T1000 (cell line): ENCODE measurements around the gene TOR4A.

Experiments
- DNase-seq: peaks from one replicate; lab custom pipeline; 2025; ENCODE audit warnings: mixed read lengths; lab: John Stamatoyannopoulos, UW

TOR4A gene

DNA sequence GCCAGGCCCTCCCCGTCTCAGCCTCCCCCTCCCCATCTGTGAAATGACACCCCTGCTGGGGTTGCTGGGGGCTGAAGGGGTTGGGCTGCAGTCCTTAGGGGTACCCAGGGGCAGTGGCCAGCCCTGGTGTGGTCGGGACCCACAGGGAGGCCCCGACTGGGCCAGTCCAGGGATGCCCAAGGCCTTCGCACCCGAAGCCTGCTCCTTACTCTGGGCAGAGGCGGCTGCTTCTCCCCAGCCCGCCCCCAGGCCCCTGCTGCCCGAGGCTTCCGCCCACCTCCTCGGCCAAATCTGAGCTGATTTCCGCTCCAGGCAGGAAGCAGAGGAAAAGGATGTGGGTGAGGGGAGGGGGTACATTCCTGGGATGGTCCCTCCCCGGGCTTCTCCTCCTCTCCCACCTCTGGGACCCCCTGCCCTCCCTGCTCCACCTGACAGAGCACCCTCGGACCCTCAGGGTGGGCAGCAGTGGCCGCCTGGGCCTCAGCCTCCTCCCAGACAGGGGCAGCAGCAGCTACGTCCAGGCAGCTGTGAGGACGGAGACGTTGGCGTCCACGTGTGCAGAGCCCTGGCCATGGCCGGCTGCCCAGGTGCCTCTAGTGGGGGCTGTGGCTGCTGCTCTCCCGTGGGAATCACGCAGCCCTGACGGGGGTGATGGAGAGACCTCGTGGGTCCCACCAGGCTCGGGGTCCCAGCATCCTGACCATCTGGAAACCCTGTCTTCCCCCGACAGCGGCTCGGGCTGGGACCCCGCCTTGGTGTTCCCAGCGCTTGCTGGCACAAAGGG lies 28.7 kb downstream of the TOR4A start:
- no peak for DNase-seq

DNA sequence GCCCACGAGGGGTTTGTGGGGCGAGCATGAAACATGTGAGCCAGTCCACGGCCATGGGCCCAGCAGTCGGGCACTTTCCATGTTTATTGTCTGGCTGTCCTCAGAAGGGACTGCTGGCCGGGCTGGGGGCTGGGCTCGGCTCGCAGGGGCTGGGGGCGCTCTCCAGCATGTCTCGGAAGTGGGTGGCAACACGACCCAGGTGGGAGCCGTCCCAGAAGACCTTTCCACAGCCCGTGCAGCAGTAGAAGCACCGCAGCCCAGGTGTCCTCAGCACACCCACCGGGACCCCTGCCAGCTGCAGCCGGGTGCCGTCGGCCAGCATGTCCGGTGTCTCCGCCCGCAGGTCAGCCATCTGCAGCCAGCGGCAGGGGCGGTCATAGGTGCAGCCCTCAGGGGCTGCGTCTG lies 29.3 kb downstream of the TOR4A start:
- no peak for DNase-seq

DNA sequence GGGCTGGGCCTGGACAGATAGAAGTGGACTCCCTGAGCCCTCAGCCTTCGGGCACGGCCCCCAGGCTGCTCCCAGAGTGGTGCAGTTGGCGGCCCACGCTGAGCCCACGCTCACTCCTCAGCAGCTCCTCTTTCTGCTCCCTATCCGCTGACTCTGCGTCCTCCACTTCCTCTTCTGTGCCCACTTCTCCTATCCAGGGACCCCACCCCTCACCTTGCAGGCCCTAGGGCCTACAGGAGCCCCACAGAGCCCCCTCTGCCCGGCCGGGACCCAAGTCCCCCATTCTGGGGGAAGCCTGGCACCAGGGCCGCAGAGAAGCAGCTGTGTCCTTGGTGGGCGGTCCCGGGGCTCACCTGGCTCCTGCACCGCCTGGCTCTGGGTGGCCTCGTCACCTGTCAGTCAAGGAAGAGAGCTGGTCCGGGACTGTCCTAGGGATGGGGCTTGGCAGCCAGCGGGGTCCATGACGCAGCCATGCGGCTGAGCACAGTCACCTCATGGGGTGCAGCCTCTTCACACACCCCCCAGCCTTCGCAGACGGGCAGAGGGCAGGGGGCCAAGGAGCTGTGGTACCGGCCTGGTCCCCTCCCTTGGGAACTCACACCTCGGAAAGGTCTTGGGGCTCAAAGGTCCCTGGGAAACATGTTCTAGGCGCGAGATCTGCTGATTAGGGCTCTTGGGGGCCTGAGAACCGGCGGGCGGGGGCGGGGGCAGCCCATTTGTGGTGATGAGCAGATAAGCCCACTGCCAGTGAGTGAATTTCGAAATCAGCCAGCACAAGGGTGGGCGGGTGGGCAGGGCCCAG lies 29.9 kb downstream of the TOR4A start:
- DNase-seq: no peak

DNA sequence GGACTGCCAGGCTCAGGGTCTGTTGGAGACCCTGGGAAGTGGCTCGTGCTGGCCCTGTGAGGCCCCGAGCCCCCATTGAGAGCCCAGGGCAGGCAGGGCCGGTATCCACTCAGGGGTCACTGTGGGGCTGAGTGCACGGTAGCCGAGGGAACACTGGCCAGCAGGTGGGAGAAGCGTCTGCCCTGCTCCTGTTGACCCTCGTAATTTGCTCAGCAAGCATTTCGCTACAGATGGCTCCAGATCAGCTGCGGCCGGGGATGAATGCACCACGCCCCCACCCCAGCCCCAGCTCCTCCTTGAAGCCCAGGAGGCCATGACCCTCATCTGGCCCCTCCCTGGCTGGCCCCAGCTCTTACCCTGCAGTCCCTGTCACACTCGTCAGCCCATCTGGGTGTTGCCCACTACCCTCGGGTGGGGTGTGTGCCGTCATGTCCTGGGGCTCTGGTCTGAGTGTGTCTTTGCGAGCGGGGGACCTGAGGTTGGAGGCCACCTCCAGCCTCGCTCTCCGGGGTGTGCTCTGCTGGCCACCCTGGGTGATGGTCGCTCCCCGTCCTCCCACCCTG lies 30.6 kb downstream of the TOR4A start:
- no peak for DNase-seq

DNA sequence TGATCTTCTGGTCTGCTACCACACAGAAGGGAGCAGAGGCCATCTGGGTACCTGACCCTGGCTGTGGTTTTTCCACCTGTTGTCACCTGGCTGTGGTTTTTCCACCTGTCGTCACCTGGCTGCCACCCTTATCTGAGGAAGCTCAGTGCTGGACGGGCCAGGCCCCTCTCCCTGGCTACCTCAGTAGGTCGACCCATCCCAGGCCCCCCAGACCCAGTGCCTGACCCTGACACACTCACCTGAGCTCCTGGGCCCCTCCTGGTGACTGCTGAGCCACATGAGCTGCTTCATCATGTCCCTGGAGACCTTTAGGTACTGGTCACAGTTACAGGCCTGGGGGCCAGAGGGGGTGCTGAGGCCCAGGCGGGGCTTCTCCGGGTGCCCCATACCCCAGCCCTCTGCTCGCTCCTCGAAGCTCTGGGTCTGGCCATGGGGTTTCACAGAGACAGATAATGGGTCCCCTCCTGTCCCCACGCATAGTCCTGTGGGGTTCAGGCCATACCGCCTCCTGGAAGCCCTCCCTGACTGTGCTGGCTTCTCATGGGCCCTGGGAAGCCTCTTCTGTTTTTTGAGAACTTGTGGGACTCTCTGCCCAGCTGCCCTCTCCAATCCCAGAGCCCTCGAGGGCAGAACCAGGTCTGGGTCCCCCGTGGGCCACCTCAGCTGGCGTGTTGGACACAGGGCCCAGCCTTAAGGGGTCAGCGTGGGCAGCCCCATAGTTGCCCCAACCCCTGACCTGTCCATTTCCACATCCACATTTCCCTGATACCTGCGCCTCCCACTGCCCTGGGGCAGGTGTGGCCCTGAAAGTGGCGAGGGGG lies 32.1 kb downstream of the TOR4A start:
- no peak for DNase-seq

DNA sequence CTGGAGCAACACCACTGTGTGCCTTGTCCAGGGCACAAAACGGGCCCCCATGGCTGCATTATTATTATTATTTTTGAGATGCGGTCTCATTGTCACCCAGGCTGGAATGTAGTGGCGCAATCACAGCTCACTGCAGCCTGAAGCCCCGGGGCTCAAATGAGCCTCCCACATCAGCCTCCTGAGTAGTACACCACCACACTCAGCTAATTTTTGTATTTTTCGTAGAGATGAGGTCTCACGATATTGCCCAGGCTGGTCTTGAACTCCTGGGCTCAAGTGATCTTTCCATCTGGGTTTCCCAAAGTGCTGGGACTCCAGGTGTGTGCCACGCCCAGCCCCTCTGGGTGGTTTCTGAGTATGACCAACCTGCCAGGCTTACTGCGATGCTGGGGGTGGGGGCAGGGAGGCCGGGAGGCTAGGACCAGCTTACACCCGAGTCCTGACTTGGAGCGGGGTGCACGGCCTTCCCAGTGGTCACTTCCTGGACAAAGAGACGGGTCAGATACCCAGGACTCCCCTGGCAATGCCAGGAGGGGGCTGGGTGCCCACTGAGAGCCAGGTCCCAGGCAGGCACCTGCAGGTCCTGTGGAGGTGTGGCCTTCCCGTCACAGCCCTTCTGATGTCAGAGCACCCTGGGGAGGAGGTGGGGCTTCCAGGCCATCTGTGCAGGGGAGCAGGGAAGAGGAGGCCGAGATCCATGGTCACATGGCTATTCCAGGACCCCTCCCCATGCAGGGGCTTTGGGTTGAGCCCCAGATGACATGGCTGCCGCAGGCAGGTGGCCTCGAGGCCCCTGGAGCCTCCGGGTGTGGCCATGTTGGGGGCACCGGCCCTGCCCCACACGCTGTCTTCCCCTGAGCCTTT lies 32.9 kb downstream of the TOR4A start:
- no peak for DNase-seq

DNA sequence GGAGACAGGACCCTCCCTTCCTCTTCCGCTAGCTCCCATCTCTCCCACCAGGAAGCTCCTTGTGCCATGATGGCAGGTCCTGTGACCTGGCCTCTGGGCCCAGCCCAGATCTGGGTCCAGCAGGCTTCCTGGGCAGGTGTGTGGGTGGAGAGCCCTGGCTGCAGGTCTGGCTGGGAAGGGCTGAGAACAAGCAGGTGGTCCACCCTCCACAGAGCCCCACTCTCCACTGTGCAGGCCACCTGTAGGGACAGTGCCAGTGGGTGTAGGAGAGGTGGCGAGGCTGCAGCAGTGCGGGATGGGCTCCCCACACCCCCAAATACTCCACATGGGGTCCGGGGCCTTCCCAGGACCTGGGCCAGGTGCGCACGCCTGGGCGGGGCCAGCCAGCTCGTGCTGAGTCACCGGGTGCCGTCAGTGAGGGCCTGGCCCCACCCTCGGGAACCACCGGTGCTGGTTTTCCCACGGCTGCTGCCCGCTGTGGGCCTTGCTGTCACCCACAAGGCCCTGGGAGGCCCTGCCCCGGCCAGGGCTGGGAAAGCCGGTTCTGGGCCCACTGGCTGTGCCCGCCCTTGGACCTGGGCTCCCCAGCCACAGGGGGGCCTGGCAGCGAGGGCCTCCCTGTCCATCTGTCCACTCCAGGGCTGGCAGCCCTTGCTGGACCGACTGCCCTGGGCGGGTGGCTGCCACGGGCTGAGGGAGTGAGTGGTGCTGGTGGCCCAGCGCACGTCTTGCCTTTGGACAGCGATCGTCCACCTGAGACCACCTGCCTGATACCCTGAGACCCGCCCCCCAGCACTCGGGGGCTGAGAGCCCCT lies 33.9 kb downstream of the TOR4A start:
- DNase-seq: no peak

DNA sequence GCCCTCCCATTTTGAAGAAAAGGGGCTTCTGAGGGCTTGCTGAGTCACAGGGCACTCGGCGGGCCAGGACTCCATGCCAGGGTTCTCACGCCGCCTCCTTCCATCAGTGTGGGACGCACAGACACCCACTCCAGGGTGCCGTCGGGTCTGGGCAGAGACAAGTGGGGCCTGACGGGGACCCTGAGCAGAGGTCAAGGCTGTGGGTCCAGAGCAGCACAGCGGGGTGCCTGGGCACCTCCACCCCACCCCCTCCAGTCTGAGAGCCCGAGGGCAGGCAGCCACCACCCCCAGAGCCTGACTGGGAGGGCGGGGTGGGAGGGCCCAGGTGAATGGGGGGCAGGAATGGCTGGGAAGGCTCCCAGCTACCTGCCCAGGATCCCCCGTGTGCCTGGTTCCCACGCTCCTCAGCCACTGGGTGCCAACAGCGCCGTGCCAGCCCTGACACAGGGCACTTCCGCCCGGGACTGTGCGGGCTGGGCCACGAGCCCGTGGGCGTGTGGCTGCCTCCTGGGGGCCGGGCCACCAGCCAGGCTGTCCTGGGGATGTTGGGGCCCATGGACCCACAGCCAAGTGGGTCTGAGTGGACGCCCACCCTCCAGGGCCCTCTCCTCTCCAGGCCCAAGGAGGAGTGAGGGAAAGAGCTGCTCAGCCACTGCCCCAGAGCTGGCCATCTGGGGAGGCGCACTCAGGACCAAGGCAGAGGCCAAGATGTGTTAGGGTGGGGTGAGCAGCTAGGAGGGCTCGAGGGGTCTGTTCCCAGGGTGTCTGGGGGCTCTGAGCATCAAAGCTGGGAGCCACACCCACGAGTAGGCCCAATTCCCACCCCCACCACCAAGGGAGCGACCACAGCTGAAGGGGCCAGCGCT lies 34.7 kb downstream of the TOR4A start:
- DNase-seq: no peak

DNA sequence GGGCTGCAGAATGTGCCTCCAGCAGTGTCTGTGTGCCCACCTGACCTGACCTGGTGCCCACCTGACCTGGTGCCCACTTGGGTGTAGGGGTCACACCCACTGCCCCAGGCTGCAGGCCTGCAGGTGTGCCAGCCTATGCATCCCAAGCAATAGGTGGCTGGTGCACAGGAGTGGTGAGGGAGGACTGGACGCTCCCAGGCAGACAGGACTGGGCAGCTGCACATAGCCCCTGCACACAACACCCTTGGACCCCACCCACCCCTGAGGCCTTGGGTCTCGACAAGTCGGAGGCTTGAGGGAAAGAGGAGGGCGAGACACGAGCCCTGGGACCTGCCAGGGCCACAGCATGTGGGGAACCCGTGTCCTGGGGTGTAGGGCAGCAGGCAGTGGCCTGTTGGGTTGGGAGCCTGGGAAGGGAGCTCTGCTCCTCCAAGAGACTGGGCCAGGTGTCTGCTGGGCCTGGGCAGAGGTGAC lies 35.4 kb downstream of the TOR4A start:
- no peak for DNase-seq

DNA sequence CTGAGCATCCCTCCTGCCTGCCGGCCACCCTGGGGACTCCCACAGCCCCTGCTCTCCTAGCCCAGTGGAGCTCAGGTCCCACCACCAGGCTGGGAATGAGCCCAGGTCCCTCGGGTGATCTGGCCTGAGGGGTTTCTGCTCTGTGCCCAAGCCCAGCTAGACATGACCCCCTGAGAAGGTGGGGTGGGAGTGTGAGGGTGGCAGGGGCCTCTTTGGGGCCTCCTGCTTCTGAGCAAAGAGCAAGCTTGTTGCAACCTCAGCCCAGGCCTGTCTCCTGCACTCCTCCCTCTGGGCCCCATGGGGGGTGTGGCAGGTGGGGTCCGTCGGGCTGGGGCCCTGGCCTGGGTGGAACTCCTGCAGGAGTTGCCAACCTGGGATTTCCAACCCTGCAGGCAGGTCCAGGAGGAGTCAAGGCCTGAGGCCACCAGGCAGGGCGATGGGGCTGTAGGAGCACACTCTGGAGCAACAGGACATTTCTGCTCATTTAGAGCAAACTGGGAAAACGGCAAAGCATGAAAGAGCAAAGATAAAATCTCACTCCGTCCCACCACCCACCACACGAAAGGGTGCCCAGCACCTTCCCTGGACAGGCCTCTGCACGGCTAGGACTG lies 35.9 kb downstream of the TOR4A start:
- DNase-seq: no peak

DNA sequence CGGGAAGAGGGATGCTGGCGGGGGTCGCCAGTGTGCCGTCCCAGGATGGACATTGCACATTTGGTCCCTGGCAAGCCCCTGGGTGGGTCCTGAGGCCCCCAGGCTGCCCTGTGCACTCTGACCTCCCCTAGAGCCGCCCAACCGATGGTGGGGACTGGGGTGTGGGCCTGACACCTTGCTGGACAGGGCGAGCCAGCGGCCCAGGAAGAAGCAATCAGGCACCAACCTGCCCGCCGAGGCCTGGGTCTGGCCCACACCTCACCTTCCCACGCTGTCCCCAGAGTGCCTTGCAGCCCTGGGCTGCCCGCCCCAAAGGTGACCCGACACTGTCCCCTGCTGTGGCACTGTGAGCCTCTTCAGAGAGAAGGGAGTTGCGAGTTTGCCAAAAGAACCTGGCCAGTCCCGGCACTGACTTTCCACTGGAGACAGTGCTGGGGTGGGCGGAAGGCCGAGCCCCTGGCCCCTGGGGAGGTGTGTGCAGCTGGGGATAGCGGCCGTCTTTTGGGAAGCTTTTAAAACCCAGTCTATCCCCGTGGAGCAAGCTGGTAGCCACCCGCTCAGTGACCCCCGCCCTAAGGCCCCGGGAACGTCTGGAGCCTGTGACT lies 36.5 kb downstream of the TOR4A start:
- DNase-seq: no peak

DNA sequence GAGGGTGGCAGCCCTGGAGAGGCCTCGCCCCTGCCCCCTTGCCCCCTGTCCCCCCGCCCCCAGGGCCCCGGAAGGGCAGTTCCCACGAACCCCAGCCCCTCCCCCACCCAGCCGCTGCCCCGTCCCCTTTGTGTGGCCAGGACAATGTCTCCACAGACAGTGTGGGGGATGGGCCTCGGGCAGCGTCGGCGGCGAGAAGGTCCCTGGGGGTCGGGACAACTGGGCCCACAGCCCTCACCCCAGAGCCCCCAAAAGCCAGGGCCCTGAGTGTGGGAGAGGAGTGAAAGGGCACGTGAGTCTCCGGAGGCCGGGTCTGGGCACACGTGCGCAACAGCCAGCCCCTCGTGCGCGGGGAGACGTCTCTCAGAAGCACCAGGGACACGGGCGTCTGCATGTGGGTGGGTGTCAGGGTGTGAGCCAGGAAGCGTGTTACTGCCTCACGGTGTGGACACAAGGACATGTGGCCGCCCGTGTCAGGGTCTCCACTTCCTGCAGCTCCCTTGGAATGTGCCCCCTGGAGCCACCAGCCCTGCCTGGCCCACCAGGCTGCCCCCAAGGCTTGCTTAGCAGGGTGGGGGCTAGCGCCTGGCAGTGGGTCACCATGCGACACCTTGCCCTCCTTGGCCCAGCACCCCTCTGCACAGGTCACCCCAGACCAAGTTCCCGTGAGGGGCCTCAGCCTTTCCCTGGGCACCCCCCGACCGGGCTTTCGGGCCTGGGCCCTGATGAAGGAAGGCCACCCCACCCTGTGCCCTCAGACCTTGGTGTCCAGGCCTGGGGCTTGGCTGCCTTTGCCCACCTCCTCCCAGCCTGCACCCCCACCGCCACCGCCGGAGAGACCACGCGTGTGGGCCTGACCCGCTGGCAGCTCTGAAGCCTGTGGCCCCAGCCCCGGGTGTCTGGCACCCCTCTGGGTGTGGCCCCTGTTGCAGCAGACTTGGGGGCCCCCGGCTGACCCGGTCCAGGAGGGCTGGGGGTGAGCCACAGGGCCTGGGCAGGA lies 37.3 kb downstream of the TOR4A start:
- DNase-seq: no peak

DNA sequence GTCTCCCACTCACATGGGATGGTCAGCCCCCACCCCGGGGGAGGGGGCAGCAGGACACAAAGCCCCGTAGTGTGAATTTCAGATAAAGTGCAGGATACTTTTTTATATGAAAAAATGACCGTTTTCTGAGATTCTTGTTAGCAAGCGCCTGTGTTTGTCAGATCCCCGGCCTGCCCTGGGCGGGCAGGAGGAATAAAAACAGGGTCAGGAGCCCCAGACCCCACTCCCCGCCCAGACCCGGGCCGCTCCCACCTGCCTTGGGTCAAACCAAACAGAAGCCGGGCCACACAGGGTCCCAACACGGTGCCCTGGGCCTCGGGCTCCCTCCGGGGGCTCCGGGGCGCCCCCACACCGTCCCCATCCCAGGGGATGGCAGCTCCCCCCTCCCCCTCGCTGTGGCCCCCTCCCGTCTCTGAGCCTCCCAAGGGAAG lies 38.1 kb downstream of the TOR4A start:
- DNase-seq: no peak

DNA sequence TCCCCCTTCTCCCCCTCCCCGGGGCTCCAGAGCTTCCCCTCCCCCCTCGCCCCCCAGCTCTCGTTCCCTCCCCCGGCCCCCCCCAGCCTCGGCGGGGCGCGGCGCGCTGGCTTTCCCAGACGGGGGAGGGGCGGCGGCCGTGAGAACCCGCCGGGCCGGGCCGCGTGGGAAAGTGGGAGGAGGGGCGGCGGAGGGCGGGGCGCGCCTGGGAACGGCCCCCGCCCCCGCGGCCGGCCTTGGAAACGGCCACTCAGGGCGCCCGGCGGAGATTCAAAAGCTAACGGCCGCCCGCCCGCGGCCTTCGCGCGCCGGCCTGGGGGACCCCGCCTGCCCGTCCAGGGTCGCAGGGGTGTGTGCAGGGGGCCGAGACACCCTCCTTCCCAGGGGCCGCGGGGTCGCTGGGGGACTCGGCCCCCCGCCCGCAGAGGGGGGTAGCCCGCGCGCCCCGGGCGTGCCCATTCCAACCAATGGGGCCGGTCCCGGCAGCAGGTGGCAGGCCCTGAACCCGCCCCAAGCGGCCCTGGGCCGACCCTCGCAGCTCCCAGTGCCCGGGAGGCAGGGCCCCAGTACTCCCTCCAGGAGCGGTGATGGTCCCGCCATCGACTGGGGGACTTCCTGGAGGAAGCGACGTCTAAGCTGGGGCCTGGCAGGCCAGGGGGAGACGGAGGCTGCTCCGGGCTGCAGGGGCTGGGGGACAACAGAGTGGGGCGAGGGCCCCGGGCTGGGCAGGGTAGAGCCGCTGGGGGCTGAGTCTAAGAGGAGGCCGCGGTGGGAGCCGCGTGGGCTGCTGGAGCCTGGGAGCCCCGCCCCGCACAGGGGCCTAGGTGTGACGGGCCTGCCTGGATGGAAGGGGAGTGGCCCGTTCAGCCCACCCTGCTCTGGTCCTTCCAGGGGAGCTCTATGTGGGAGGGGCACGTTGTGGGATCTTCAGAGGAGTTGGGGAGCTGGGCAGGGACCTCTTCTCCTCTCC lies 38.8 kb downstream of the TOR4A start:
- DNase-seq: no peak

DNA sequence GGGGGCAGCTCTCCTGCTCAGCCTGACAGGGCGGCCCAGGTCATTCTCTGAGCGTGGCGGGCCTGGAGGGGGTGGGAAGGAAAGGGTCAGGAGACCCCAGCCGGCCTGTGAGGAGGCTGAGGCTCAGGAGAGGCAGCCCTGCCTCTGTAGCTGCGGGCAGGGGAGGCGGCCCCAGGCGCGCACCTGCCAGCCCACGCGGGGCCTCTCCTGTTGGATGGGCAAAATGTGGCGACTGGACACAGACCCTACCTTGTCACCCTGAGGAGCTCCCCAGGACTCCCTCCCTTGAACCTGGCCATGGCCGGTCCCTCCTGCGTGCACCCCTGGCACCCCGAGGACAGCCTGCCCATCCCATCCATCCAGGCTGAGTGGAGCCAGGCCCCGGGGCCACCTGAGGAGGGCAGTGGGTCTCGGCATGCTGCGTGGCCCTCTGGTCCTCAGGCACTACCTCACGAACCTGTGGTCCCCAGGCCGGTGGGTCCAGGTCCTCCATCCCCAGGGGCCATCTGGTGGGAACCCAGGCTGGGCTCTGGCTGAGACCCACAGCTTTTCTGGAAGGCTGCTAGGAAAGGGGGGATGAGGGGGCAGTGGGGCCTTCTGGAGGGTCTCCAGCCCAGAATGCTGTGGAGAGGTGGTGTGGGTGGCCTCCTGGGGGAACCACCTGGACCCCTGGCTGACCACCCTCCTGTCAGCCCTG lies 39.6 kb downstream of the TOR4A start:
- no peak for DNase-seq
